Hepatocyte (in vitro differentiated cells): ENCODE measurements around the gene TPRA1. TPM values are rescaled to one million over a fixed set of nuclear protein-coding genes. Genes with fewer than 3 reads are reported as not detected.

ENCODE experiments used
- DNase-seq: peaks from one replicate; pipeline ENCODE4 v3.0.0-alpha.2; 2016; ENCODE audit warnings: low spot score
- H2AFZ ChIP-seq: fragments of 200-600 bp; sonication (generic); 2 replicates; pipeline ENCODE4 v1.6.0; 2016; ENCODE audit warnings: antibody characterized with exemption, mild to moderate bottlenecking
- H3K27ac ChIP-seq: fragments of 200-600 bp; sonication (generic); 2 replicates; pipeline ENCODE4 v1.5.1; 2016; ENCODE audit warnings: mild to moderate bottlenecking
- H3K27me3 ChIP-seq: fragments of 200-600 bp; sonication (generic); 2 replicates; pipeline ENCODE4 v1.6.1; 2016
- H3K36me3 ChIP-seq: fragments of 200-600 bp; sonication (generic); replicated peaks from 2 replicates; pipeline ENCODE4 v1.5.1; 2016; ENCODE audit warnings: low read depth; ENCODE audit not compliant: insufficient read depth
- H3K4me1 ChIP-seq: fragments of 200-600 bp; sonication (generic); 2 replicates; pipeline ENCODE4 v1.5.1; 2016; ENCODE audit warnings: mild to moderate bottlenecking, moderate library complexity; ENCODE audit not compliant: insufficient read depth
- H3K4me2 ChIP-seq: fragments of 200-600 bp; sonication (generic); 2 replicates; pipeline ENCODE4 v1.6.0; 2016
- H3K4me3 ChIP-seq: fragments of 200-600 bp; sonication (generic); 2 replicates; pipeline ENCODE4 v1.5.1; 2016; ENCODE audit warnings: mild to moderate bottlenecking
- H3K79me2 ChIP-seq: fragments of 200-600 bp; sonication (generic); 2 replicates; pipeline ENCODE4 v1.6.0; 2017; ENCODE audit warnings: mild to moderate bottlenecking
- H3K9me2 ChIP-seq: fragments of 200-600 bp; sonication (generic); replicated peaks from 2 replicates; pipeline ENCODE4 v1.6.0; 2017; ENCODE audit warnings: mild to moderate bottlenecking; ENCODE audit not compliant: insufficient read depth
- H3K9me3 ChIP-seq: fragments of 200-600 bp; sonication (generic); 2 replicates; pipeline ENCODE4 v1.5.1; 2016; ENCODE audit warnings: low read depth, mild to moderate bottlenecking
- H4K20me1 ChIP-seq: fragments of 200-600 bp; sonication (generic); 2 replicates; pipeline ENCODE4 v1.6.0; 2016; ENCODE audit warnings: mild to moderate bottlenecking; ENCODE audit not compliant: insufficient read depth, poor library complexity, severe bottlenecking
- EZH2 ChIP-seq: fragments of 200-600 bp; sonication (generic); IDR thresholded peaks from 2 replicates; pipeline ENCODE4 v1.6.1; 2016; ENCODE audit warnings: antibody characterized with exemption, mild to moderate bottlenecking, borderline replicate concordance
- EZH2phosphoT487 ChIP-seq: fragments of 200-600 bp; sonication (generic); IDR thresholded peaks from one replicate; pipeline ENCODE4 v1.6.1; 2018; ENCODE audit warnings: antibody characterized with exemption, mild to moderate bottlenecking, low read depth, moderate library complexity; ENCODE audit not compliant: unreplicated experiment, severe bottlenecking
- WGBS: methylation state at CpG from one replicate; pipeline ENCODE4 v1.1.6; 2016; ENCODE audit warnings: low lambda C conversion rate; ENCODE audit errors: missing lambda C conversion rate; 5-methylcytosine and 5-hydroxymethylcytosine counted together
- polyA plus RNA-seq: library from polyadenylated mRNA; unstranded; fragments of >200 nt; fragmentation: Nextera tagmentation; extraction: Ambion mirVana; gene quantifications from 2 replicates; pipeline ENCODE4 v1.2.1, GENCODE V29; 2016
- total RNA-seq: library from RNA; depleted of rRNA; stranded (reverse); fragments of >200 nt; gene quantifications from 2 replicates; pipeline ENCODE4 v1.2.3, GENCODE V29; 2014
- TF ChIP-seq, protein P1 (sequence below): fragments of 200-600 bp; sonication (generic); IDR thresholded peaks from 2 replicates; pipeline ENCODE4 v1.5.1; 2016; ENCODE audit warnings: antibody characterized with exemption, mild to moderate bottlenecking; ENCODE audit not compliant: poor library complexity

TPRA1 gene
- total and polyA plus RNA-seq, 2 experiments from 2014 or later: 41.0 to 57.2 TPM

DNA sequence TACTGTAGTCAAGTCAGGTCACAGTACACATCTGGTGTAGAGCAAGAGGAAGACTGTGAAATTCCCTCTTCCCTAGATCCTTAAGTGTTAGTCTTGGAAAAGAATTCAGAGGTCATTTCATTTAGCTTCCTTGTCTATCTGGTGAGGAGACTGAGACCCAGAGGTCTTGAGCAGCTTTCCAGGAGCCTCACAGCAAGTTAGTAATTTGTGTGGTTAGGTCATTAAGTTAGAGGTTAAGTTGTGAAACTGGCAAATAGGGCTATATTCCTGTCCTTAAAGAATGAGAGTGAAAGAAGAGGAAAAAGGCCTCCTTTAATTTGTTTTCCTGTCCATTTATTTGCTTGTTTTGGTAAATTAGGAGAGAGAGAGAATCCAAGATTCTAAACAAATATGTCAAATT is 47.4 kb upstream of the TPRA1 start:
- no peak overlapping the region for H2AFZ ChIP-seq
- TF ChIP-seq, protein P1, sequence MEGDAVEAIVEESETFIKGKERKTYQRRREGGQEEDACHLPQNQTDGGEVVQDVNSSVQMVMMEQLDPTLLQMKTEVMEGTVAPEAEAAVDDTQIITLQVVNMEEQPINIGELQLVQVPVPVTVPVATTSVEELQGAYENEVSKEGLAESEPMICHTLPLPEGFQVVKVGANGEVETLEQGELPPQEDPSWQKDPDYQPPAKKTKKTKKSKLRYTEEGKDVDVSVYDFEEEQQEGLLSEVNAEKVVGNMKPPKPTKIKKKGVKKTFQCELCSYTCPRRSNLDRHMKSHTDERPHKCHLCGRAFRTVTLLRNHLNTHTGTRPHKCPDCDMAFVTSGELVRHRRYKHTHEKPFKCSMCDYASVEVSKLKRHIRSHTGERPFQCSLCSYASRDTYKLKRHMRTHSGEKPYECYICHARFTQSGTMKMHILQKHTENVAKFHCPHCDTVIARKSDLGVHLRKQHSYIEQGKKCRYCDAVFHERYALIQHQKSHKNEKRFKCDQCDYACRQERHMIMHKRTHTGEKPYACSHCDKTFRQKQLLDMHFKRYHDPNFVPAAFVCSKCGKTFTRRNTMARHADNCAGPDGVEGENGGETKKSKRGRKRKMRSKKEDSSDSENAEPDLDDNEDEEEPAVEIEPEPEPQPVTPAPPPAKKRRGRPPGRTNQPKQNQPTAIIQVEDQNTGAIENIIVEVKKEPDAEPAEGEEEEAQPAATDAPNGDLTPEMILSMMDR: no peak
- TF ChIP-seq EZH2: no peak
- TF ChIP-seq EZH2phosphoT487: no peak

DNA sequence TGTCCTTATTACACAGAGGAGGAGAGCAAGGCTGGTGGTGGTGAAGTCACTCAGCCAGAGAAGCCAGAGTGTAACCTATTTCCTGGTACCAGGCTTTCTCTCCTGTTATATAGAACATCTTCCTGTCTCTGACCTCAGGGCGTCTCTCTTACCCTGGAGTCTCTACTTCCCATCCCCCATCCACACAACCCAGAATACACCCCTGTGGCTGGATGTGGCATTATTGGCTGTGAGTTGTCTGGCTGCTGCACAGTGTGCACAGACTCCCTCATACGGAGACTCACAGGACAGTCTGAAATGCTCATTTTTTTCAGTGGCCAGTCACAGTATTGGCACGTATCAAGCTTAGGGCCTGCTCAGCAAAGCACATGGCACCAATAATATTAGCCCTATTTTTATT is 47.0 kb upstream of the TPRA1 start:
- H3K36me3 ChIP-seq: no peaks in the 10 kb centered on the region
- TF ChIP-seq, protein P1: no peak
- TF ChIP-seq EZH2 (no peak), EZH2phosphoT487 (no peak)

More for the DNA sequence above, 47.4 kb upstream of the TPRA1 start:
- Histone ChIP-seq H3K4me2 (no peak overlapping the region), H3K27ac (no peak overlapping the region), H4K20me1 (no peaks in the 10 kb centered on the region), H3K36me3 (no peaks in the 10 kb centered on the region), H3K27me3 (no peaks in the 10 kb centered on the region), H3K4me1 (no peaks in the 10 kb centered on the region), H3K79me2 (no peaks in the 10 kb centered on the region), H3K4me3 (no peak overlapping the region), H3K9me2 (no peaks in the 10 kb centered on the region), H3K9me3 (no peaks in the 10 kb centered on the region)
- no peak for DNase-seq

DNA sequence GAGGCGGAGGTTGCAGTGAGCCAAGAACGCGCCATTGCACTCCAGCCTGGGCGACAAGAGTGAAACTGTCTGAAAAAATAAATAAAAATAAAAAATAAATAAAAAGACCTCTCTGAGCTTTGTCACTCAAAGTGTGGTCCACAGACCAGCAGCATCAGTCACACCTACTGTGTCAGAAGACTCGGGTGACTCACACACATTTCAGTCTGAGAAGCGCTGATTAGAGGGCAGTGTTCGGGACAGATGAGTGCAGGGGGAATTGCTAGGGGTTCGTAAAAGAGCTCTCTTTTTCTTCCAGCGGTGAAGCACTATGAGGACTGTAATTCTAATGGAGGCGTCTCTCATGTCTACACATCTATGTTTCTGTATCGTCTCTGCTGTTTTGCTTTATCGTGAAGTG is 44.1 kb upstream of the TPRA1 start:
- Histone ChIP-seq H3K9me2 (no peaks in the 10 kb centered on the region), H2AFZ (no peak overlapping the region), H3K79me2 (no peaks in the 10 kb centered on the region), H3K4me1 (no peaks in the 10 kb centered on the region), H3K27ac (no peak overlapping the region), H3K9me3 (no peaks in the 10 kb centered on the region), H3K36me3 (no peaks in the 10 kb centered on the region), H3K27me3 (peaks cover 16% of the 10 kb centered on the region), H4K20me1 (no peaks in the 10 kb centered on the region), H3K4me3 (no peak overlapping the region), H3K4me2 (no peak overlapping the region)
- DNase-seq: no peak
- TF ChIP-seq, protein P1: no peak
- no peak for TF ChIP-seq EZH2
- TF ChIP-seq EZH2phosphoT487: no peak
- WGBS: 91% methylated on average over 12 of the region's 12 CpGs

More for the DNA sequence above, 47.0 kb upstream of the TPRA1 start:
- Histone ChIP-seq H3K4me2 (no peak overlapping the region), H2AFZ (no peak overlapping the region), H4K20me1 (no peaks in the 10 kb centered on the region), H3K4me1 (no peaks in the 10 kb centered on the region), H3K9me3 (no peaks in the 10 kb centered on the region), H3K4me3 (no peak overlapping the region), H3K27ac (no peak overlapping the region), H3K79me2 (no peaks in the 10 kb centered on the region), H3K9me2 (no peaks in the 10 kb centered on the region), H3K27me3 (no peaks in the 10 kb centered on the region)
- WGBS: 67% methylated on average over 3 of the region's 3 CpGs
- DNase-seq: no peak
